ENCODE data around the gene AURKAIP1. TPM values are rescaled to one million over a fixed set of nuclear protein-coding genes. Genes with fewer than 3 reads are reported as not detected.
"Not testable (repeated sequence)": the region's sequence is repeated elsewhere in the genome, so short reads cannot be mapped to it uniquely, and the experiment has no call there.

Gene AURKAIP1
- total RNA-seq, 1 experiment from 2014 or later: 318 TPM

GRCh38 chr1:1387098-1388077 is 12.4 kb upstream of the AURKAIP1 start:
- no peak for DNase-seq (ENCODE audit: low read depth)

GRCh38 chr1:1385931-1386330 is 10.9 kb upstream of the AURKAIP1 start:
- DNase-seq (ENCODE audit: low read depth): no peak

- DNase-seq (ENCODE audit: low read depth): not testable (repeated sequence)
Observed at GRCh38 chr1:1385339-1385738, 10.3 kb upstream of the AURKAIP1 start.

GRCh38 chr1:1381294-1381693 is 6.3 kb upstream of the AURKAIP1 start:
- DNase-seq (ENCODE audit: low read depth): no peak

GRCh38 chr1:1380860-1381259 is 5.9 kb upstream of the AURKAIP1 start:
- DNase-seq (ENCODE audit: low read depth): no peak

- no peak for DNase-seq (ENCODE audit: low read depth)
Observed at GRCh38 chr1:1377540-1378205, 2.7 kb upstream of the AURKAIP1 start.

- DNase-seq (ENCODE audit: low read depth): no peak
Observed at GRCh38 chr1:1376551-1377226, 1.7 kb upstream of the AURKAIP1 start.

GRCh38 chr1:1374589-1374928 is 448 bp downstream of the AURKAIP1 start:
- DNase-seq (ENCODE audit: low read depth): no peak

- DNase-seq (ENCODE audit: low read depth): no peak
Observed at GRCh38 chr1:1373815-1374588, 1.0 kb downstream of the AURKAIP1 start.

GRCh38 chr1:1373051-1373814 is 1.8 kb downstream of the AURKAIP1 start:
- no peak for DNase-seq (ENCODE audit: low read depth)

GRCh38 chr1:1371746-1372711 is 3.0 kb downstream of the AURKAIP1 start:
- DNase-seq (ENCODE audit: low read depth): peak; percentile 57

GRCh38 chr1:1371364-1371745 is 3.7 kb downstream of the AURKAIP1 start:
- no peak for DNase-seq (ENCODE audit: low read depth)

- DNase-seq (ENCODE audit: low read depth): no peak
Observed at GRCh38 chr1:1370771-1371300, 4.2 kb downstream of the AURKAIP1 start.

GRCh38 chr1:1370094-1370493 is 4.9 kb downstream of the AURKAIP1 start:
- DNase-seq (ENCODE audit: low read depth): not testable (repeated sequence)

- no peak for DNase-seq (ENCODE audit: low read depth)
Observed at GRCh38 chr1:1367315-1367714, 7.7 kb downstream of the AURKAIP1 start.

GRCh38 chr1:1366699-1367066 is 8.3 kb downstream of the AURKAIP1 start:
- no peak for DNase-seq (ENCODE audit: low read depth)

- no peak for DNase-seq (ENCODE audit: low read depth)
Observed at GRCh38 chr1:1365875-1366698, 8.9 kb downstream of the AURKAIP1 start.

- no peak for DNase-seq (ENCODE audit: low read depth)
Observed at GRCh38 chr1:1364266-1364665, 10.7 kb downstream of the AURKAIP1 start.
